Tibial artery (tissue), 4 donors: ENCODE measurements around the gene BFAR.

Experiments
- DNase-seq, 2 donors: peaks; one replicate each; pipeline ENCODE4 v3.0.0-alpha.2; 2019
- H3K27ac ChIP-seq, 2 donors: fragments of 200-600 bp; sonication (generic) in 1 of 2; 1 replicate in 1 of 2; 2 replicates in 1 of 2; pipeline ENCODE4 v1.5.1; 2018 to 2019; ENCODE audit warnings: mild to moderate bottlenecking in 1 of 2
- H3K27me3 ChIP-seq, 2 donors: fragments of 200-600 bp; sonication (generic) in 1 of 2; one replicate each; pipeline versions ENCODE4 v1.5.1 to v1.6.0; 2016 to 2019
- H3K36me3 ChIP-seq, 3 donors: fragments of 200-600 bp; sonication (generic) in 2 of 3; one replicate each; pipeline ENCODE4 v1.5.1; 2016 to 2019; ENCODE audit warnings: mild to moderate bottlenecking in 2 of 3
- H3K4me1 ChIP-seq, 4 donors: fragments of 200-600 bp; sonication (generic) in 2 of 4; 1 replicate in 3 of 4; 2 replicates in 1 of 4; pipeline ENCODE4 v1.5.1; 2016 to 2019
- H3K4me3 ChIP-seq, 2 donors: fragments of 200-600 bp; sonication (generic) in 1 of 2; 1 replicate in 1 of 2; 2 replicates in 1 of 2; pipeline ENCODE4 v1.5.1; 2018 to 2019; ENCODE audit warnings: mild to moderate bottlenecking in 2 of 2
- H3K9me3 ChIP-seq, 3 donors: fragments of 200-600 bp; sonication (generic) in 1 of 3; one replicate each; pipeline ENCODE4 v1.5.1; 2016 to 2019
- CTCF ChIP-seq, 2 experiments: fragments of 200-600 bp in 1 of 2; fragments of 450-650 bp in 1 of 2; IDR thresholded peaks; one replicate each; pipeline ENCODE4 v1.5.1; 2017 to 2019; ENCODE audit warnings: antibody characterized with exemption in 2 of 2, mild to moderate bottlenecking in 1 of 2, moderate library complexity in 1 of 2
- intact Hi-C: fragments of 100-400 bp; cut with DNase I; formaldehyde crosslinking; loops from one replicate; pipeline ENCODE4 v1.15.0; 2023; ENCODE audit warnings: low total_unique reads

BFAR gene

GRCh38 chr16:14640538-14640937, 7.8 kb downstream of the BFAR start:
- no peak for DNase-seq
- Histone ChIP-seq H3K36me3 (peaks cover 15 to 38% (median 24%) of the 10 kb centered on the region in 3 donors), H3K27me3 (no peaks in the 10 kb centered on the region), H3K27ac (no peak overlapping the region), H3K4me3 (no peak overlapping the region), H3K9me3 (no peaks in the 10 kb centered on the region), H3K4me1 (peaks cover 0 to 12% (median 5%) of the 10 kb centered on the region in 4 donors)
- TF ChIP-seq CTCF (IDR thresholded peaks at IDR 0.05) = no peak
- intact Hi-C loops = no loop called here

GRCh38 chr16:14641206-14641605, 8.5 kb downstream of the BFAR start:
- H3K27me3 ChIP-seq = no peaks in the 10 kb centered on the region
- H3K36me3 ChIP-seq = peaks cover 22 to 44% (median 31%) of the 10 kb centered on the region in 3 donors
- no peak for TF ChIP-seq CTCF (IDR thresholded peaks at IDR 0.05)
- no peak for DNase-seq
- no peak overlapping the region for H3K27ac ChIP-seq
- H3K4me1 ChIP-seq = peaks cover 0 to 5% (median 2%) of the 10 kb centered on the region in 4 donors
- intact Hi-C loops = no loop called here
- no peak overlapping the region for H3K4me3 ChIP-seq
- no peaks in the 10 kb centered on the region for H3K9me3 ChIP-seq

GRCh38 chr16:14641926-14642325, 9.2 kb downstream of the BFAR start:
- no peak overlapping the region for H3K27ac ChIP-seq
- peaks cover 28 to 52% (median 38%) of the 10 kb centered on the region in 3 donors for H3K36me3 ChIP-seq
- intact Hi-C loops = no loop called here
- H3K4me3 ChIP-seq = no peak overlapping the region
- TF ChIP-seq CTCF (IDR thresholded peaks at IDR 0.05) = no peak
- H3K27me3 ChIP-seq = no peaks in the 10 kb centered on the region
- no peak for DNase-seq
- no peaks in the 10 kb centered on the region for H3K9me3 ChIP-seq
- H3K4me1 ChIP-seq = no peaks in the 10 kb centered on the region

GRCh38 chr16:14649816-14650215, 17.1 kb downstream of the BFAR start:
- no peak overlapping the region for H3K27ac ChIP-seq
- H3K9me3 ChIP-seq = no peaks in the 10 kb centered on the region
- no peaks in the 10 kb centered on the region for H3K27me3 ChIP-seq
- peaks cover 85 to 95% (median 86%) of the 10 kb centered on the region in 3 donors for H3K36me3 ChIP-seq
- no peaks in the 10 kb centered on the region for H3K4me1 ChIP-seq
- no peak overlapping the region for H3K4me3 ChIP-seq
- intact Hi-C loops = no loop called here
- TF ChIP-seq CTCF (IDR thresholded peaks at IDR 0.05) = no peak
- DNase-seq = no peak

GRCh38 chr16:14650629-14651028, 17.9 kb downstream of the BFAR start:
- Histone ChIP-seq H3K36me3 (peaks cover 81 to 95% (median 82%) of the 10 kb centered on the region in 3 donors), H3K9me3 (no peaks in the 10 kb centered on the region)
- intact Hi-C loops = no loop called here

More at GRCh38 chr16:14650629-14651028, 17.9 kb downstream of the BFAR start:
- Histone ChIP-seq H3K27ac (no peak overlapping the region), H3K4me1 (no peaks in the 10 kb centered on the region), H3K27me3 (no peaks in the 10 kb centered on the region), H3K4me3 (no peak overlapping the region)
- DNase-seq = no peak
- TF ChIP-seq CTCF (IDR thresholded peaks at IDR 0.05) = no peak
